HG03066 (cell line): ENCODE measurements around the gene PTPRJ.
"Not testable (repeated sequence)": the region's sequence is repeated elsewhere in the genome, so short reads cannot be mapped to it uniquely, and the experiment has no call there.

Experiments used
- ATAC-seq: cut with Tn5 transposase; IDR thresholded peaks from one replicate; pipeline ENCODE4 v1.9.1; 2021; ENCODE audit warnings: low read depth; ENCODE audit not compliant: unreplicated experiment

PTPRJ gene

GRCh38 chr11:48013269-48013901, 33.0 kb downstream of the PTPRJ start:
- peak; percentile 49 for ATAC-seq

GRCh38 chr11:48014917-48015316, 34.6 kb downstream of the PTPRJ start:
- no peak for ATAC-seq

GRCh38 chr11:48017105-48017830, 36.9 kb downstream of the PTPRJ start:
- no peak for ATAC-seq

- no peak for ATAC-seq
Observed at GRCh38 chr11:48017831-48018527, 37.6 kb downstream of the PTPRJ start.

GRCh38 chr11:48018528-48019216, 38.3 kb downstream of the PTPRJ start:
- no peak for ATAC-seq

- ATAC-seq = no peak
Observed at GRCh38 chr11:48019217-48019584, 38.8 kb downstream of the PTPRJ start.

- ATAC-seq = no peak
Observed at GRCh38 chr11:48019595-48019994, 39.2 kb downstream of the PTPRJ start.

- peak; percentile 70 for ATAC-seq
Observed at GRCh38 chr11:48020092-48020755, 39.9 kb downstream of the PTPRJ start.

- ATAC-seq = not testable (repeated sequence)
Observed at GRCh38 chr11:48021201-48021820, 41.0 kb downstream of the PTPRJ start.

GRCh38 chr11:48022445-48022844, 42.1 kb downstream of the PTPRJ start:
- ATAC-seq = no peak

GRCh38 chr11:48023608-48024007, 43.2 kb downstream of the PTPRJ start:
- ATAC-seq = not testable (repeated sequence)

GRCh38 chr11:48024635-48025071, 44.3 kb downstream of the PTPRJ start:
- no peak for ATAC-seq

- ATAC-seq = no peak
Observed at GRCh38 chr11:48025293-48025983, 45.1 kb downstream of the PTPRJ start.

GRCh38 chr11:48025984-48026340, 45.6 kb downstream of the PTPRJ start:
- no peak for ATAC-seq

- no peak for ATAC-seq
Observed at GRCh38 chr11:48028914-48029680, 48.7 kb downstream of the PTPRJ start.

GRCh38 chr11:48029681-48030290, 49.4 kb downstream of the PTPRJ start:
- ATAC-seq = no peak

GRCh38 chr11:48031602-48032001, 51.2 kb downstream of the PTPRJ start:
- no peak for ATAC-seq

GRCh38 chr11:48032721-48033120, 52.4 kb downstream of the PTPRJ start:
- ATAC-seq = no peak
